GM19240 (cell line): ENCODE results near the gene FAM161B.
"Not testable (repeated sequence)": the region's sequence is repeated elsewhere in the genome, so short reads cannot be mapped to it uniquely, and the experiment has no call there.

Experiments
- DNase-seq: peaks from one replicate; pipeline ENCODE4 v3.0.0; 2011; ENCODE audit warnings: low spot score; ENCODE audit not compliant: insufficient read length

The FAM161B gene, protein sequence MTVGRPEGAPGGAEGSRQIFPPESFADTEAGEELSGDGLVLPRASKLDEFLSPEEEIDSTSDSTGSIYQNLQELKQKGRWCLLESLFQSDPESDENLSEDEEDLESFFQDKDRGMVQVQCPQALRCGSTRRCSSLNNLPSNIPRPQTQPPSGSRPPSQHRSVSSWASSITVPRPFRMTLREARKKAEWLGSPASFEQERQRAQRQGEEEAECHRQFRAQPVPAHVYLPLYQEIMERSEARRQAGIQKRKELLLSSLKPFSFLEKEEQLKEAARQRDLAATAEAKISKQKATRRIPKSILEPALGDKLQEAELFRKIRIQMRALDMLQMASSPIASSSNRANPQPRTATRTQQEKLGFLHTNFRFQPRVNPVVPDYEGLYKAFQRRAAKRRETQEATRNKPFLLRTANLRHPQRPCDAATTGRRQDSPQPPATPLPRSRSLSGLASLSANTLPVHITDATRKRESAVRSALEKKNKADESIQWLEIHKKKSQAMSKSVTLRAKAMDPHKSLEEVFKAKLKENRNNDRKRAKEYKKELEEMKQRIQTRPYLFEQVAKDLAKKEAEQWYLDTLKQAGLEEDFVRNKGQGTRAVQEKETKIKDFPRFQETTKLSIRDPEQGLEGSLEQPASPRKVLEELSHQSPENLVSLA

GRCh38 chr14:73949752-73950734, at the start of gene FAM161B, which contains the start of gene COQ6:
FAM161B (minus strand) TSS chr14:73950094; CDS start chr14:73950026, 68 bp downstream.
COQ6 (plus strand) TSS chr14:73950302; CDS start chr14:73950333, 31 bp downstream.
- DNase-seq: peak; percentile 77

DNA sequence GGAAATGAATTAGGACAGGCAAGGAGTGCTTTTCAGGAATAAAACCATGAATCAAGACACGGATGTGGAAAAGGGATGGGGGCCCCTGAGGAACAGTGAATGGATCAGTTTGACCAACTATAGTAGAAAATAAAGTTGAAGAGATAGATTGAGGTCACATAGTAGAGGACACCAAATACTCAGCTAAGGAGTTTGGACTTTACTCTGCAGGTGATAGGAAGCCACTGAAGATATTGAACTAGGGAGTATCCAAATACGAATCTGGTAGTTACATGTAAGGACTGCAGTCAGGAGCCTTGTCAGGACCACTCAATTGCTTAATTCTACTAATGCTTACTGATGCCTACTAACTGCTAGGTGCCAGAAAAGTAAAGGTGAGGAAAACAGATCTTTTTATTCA, 48.8 kb upstream of the FAM161B start:
- no peak for DNase-seq

GRCh38 chr14:73997944-73998447, 48.1 kb upstream of the FAM161B start:
- no peak for DNase-seq

DNA sequence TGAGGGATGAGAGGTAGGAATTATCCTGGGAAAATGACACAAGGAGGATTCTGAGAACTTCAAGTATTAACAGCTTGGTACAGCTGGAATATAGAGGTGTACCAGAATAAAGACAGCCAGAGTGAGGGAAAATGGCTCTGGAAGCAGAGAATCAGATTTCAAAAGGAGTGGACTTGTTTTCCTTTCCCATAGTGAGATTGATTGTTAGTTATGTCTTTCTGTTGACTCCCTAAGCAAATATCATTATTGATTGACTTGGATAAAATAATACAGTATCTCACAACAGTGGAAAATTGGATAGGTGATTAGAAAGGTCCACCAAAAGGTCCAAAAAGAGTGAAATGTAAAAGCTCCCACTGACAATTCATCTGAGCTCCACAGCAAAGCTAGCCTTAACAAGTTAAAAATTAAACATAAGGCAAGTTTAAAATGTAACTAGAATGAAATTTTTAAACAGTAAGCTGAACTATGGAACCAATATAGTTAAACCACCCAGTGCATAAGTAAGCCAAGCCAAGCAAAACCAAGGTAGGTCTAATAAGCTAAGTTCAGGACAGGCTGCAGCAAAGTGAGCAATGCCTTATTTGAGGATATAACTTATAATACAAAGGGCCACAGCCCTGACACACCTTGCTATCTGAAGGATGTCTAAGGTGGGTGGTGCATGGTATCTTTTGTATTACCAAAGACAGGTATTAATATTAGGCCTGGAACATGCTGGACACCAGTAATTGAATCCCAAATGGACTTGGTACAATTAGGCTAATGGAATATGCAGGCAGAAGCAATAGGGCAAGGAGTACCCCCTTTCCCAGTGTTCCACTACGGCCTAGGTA, 47.4 kb upstream of the FAM161B start:
- DNase-seq: no peak

- DNase-seq: no peak
Measured at GRCh38 chr14:73996731-73997107, 46.8 kb upstream of the FAM161B start.

GRCh38 chr14:73995977-73996378, 46.1 kb upstream of the FAM161B start:
- no peak for DNase-seq

DNA sequence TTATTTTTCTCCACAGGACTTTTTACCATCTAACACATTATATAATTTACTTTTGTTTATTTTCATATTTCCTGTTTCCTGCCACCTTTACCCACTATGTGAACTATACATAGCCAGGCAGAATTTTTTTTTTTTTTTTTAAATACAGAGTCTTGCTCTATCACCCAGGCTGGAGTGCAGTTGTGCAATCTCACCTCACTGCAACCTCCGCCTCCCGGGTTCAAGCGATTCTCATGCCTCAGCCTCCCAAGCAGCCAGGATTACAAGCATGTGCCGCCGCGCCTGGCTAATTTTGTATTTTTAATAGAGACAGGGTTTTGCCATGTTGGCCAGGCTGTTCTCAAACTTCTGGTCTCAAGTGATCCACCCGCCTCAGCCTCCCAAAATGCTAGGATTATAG, 45.0 kb upstream of the FAM161B start:
- DNase-seq: not testable (repeated sequence)

DNA sequence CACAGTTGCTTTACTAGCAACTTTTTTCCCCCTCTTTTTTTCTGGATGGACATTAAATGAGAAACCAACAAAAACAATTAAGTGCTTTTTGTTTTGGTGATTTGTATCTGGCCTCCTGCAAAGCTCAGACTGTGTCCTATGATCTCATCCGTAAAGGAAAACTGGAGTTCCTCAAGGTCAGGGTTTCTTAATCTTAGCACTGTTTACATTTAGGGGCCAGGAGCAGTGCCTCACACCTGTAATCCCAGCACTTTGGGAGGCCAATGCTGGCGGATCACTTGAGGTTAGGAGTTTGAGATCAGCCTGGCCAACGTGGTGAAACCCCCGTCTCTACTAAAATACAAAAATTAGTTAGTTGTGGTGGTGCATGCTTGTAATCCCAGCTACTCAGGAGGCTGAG, 41.2 kb upstream of the FAM161B start:
- no peak for DNase-seq

DNA sequence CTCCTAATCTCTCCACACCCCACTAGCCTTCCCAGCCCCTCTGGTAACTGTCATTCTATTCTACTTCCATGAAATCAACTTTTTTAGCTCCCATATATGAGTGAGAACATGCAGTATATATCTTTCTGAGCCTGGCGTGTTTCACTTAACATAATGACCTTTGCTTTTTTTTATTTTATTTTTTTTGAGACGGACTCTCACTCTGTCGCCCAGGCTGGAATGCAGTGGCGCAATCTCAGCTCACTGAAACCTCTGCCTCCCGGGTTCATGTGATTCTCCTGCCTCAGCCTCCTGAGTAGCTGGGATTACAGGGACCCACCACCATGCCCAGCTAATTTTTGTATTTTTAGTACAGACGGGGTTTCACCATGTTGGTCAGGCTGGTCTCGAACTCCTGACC, 38.8 kb upstream of the FAM161B start:
- not testable (repeated sequence) for DNase-seq

- no peak for DNase-seq
Measured at GRCh38 chr14:73988065-73988464, 38.2 kb upstream of the FAM161B start.

DNA sequence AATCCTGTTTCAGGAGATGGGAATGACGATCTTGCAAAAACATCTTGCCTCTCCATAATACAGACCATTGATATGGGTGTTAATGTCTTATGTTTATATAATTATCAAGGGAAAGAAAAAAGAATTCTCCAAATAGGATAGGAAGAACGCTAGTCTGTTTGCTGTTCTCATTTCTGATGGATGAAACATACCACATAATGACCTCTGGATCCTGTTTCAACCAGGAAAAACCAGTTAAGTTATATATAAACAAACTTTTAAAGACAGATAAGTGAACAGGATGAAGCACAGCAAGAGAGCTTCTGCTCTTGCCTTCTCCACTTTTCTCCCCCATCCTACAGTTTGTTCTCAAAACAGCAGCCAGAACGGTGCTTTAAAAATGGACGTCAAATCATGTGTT, 28.0 kb upstream of the FAM161B start:
- DNase-seq: no peak

DNA sequence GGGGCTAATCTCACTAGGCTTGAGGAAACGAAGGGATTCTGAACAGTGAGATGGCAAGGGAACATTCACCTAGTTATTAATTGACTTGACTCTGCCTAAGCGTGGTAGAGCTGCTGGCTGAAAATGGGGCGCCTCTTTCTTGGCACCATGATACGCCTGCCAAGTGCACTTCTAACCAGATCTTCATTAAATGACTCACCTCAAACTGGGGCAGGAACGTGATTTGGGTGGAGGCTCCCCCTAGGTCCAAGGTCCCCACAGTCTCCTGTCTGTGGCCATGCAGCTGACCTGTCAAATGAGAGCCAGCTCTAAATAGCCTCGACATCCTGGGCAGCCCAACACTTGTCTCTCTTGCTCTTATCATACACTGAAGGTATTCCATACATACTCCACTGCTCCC, 26.2 kb upstream of the FAM161B start:
- DNase-seq: no peak

DNA sequence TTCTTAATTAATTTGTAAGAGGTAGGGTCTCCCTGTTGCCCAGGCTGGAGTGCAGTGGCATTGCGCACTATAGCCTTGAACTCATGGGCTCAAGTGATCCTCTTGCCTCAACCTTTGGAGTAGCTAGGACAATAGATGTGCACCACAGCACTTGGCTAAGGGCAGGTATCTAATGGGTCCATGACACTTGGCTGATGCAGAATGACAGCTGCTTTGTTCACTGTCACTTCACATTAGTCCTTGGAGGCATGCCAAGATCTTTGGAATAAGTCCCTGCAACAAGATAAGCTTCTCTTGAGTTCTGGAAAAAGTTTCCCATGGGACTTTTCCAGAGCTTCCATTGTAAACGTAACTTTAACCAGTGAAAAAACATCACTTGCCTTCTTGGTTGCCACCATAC, 23.6 kb upstream of the FAM161B start:
- DNase-seq: no peak

- no peak for DNase-seq
Measured at GRCh38 chr14:73968885-73969284, 19.0 kb upstream of the FAM161B start.

DNA sequence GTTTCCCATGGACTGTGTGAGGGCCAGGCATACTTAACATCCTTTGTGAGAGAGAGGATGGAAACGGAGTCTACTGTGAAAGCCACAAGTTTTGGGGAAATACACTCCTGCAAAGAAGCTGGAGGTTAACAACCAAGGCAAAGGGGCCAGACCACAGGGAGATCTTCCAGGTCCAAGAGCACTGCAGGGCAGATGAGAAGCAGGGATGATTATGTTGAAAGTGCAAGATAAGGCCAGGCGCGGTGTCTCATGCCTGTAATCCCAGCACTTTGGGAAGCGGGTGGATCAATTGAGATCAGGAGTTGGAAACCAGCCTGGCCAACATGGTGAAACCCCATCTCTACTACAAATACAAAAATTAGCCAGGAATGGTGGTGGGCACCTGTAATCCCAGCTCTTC, 15.3 kb upstream of the FAM161B start:
- DNase-seq: no peak

DNA sequence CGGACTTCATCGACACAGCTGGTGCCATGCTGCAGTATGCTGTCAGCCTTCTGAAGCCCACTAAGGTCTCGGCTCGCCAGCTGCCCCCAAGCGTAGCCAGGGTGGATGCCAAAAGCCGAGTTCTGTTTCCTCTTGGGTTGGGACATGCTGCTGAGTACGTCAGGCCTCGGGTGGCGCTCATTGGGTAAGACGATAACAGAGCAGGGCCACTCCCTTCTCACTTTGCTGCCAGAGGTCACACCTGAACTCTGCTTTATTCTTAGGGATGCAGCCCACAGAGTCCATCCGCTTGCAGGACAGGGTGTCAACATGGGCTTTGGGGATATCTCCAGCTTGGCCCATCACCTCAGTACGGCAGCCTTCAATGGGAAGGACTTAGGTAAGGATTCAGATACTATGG, 11.3 kb upstream of the FAM161B start:
- DNase-seq: no peak

GRCh38 chr14:73958591-73958990, 8.7 kb upstream of the FAM161B start:
- DNase-seq: no peak

DNA sequence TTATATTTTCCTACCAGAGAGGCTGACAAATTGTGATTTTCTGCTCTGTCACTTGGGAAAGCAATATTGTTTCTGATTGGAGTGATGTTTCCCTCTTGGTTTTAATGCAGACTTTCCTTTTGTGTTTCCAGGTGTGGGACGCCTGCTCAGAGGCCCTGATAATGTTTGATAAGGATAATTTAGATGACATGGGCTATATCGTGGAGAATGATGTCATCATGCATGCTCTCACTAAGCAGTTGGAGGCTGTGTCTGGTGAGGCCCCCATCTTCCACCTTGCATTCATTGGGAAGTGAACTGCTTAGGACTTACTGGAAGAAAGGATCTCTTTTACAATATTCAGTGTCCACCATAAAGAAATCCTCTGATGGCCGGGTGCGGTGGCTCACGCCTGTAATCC, 5.8 kb upstream of the FAM161B start:
- no peak for DNase-seq

DNA sequence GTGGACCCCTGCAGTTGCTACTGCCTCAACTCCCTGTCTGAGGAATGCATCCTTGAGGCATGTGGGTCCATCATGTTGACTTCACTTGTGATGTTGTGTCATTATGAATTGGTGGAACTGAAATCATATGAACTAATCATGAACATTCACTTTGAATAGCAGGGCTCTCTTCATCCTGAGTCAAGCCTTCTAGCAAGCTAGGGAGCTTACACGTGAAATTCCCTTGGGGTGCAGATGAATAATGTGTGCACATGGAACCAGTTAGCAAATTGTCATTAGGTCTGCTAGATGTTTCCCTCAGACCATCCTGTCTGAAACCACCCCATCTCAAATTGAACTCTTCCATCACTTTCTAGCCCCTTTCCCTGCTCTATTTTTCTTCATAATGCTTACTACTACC, 3.8 kb upstream of the FAM161B start:
- no peak for DNase-seq

GRCh38 chr14:73945159-73945670, 4.7 kb downstream of the FAM161B start:
- DNase-seq: no peak
